ENCODE measurements around the gene EDEM2.

GRCh38 chr20:35187584-35188190 lies 40.6 kb upstream of the EDEM2 start:
- TF ChIP-seq EZH2 (IDR thresholded peaks at IDR 0.05) = no peak
- TF ChIP-seq FOXP2 (optimal IDR thresholded peaks at IDR 0.05; ENCODE audit: control extremely low read depth, extremely low read length, insufficient read depth) = no peak
- no peak for TF ChIP-seq POLR2AphosphoS5 (IDR thresholded peaks at IDR 0.05; ENCODE audit: borderline replicate concordance, low read depth, low read length)
